Femur (tissue), 1 donor: Measurements from ENCODE around the gene SLC2A9.

Experiments
- DNase-seq: peaks from one replicate; pipeline ENCODE4 v3.0.0-alpha.2; 2017

The SLC2A9 gene

GRCh38 chr4:10020871-10021652 is at the start of gene SLC2A9:
TSS of gene SLC2A9 (minus strand) at chr4:10021497. CDS start at chr4:10021429, 68 bp downstream.
- DNase-seq = peak; percentile 52

GRCh38 chr4:10069075-10069642 is 47.9 kb upstream of the SLC2A9 start:
- no peak for DNase-seq

GRCh38 chr4:10066670-10067651 is 45.7 kb upstream of the SLC2A9 start:
- no peak for DNase-seq

GRCh38 chr4:10066206-10066605 is 44.9 kb upstream of the SLC2A9 start:
- DNase-seq = no peak

DNA sequence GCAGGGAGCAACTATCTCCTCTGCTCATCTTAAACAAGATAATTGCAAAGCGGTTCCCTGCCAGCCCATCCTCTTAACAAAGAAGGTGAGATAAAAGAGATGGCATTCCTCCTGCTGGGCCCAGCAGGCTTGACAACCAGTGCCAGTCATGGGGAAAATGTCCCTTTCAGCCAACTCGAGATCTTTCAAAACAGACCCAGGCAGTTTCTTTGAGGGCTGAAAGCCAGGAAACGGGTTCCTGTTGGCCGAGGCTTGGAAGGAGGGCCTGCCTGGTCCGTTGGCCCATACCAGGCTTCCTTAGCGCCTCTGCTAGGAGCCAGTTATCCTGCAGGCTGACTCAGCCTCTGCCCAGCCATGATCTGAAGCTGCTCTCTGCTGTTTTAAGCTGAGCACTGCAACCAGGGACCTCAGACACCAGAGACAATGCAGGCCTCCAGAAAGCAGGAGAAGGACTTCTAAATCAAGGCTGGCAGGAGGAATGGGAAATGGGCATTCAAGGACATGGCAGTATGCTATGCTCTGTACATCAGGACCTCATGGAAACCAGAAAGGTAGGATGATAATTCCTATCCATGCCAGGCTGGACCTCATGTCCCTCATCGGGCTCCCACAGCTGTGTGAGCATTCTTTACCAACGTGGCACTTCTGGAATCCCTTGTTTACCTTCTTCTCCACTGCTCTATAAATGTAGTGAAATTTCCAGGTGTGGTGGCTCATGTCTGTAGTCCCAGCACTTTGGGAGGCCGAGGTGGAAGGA is 42.4 kb upstream of the SLC2A9 start:
- DNase-seq = peak; percentile 79

DNA sequence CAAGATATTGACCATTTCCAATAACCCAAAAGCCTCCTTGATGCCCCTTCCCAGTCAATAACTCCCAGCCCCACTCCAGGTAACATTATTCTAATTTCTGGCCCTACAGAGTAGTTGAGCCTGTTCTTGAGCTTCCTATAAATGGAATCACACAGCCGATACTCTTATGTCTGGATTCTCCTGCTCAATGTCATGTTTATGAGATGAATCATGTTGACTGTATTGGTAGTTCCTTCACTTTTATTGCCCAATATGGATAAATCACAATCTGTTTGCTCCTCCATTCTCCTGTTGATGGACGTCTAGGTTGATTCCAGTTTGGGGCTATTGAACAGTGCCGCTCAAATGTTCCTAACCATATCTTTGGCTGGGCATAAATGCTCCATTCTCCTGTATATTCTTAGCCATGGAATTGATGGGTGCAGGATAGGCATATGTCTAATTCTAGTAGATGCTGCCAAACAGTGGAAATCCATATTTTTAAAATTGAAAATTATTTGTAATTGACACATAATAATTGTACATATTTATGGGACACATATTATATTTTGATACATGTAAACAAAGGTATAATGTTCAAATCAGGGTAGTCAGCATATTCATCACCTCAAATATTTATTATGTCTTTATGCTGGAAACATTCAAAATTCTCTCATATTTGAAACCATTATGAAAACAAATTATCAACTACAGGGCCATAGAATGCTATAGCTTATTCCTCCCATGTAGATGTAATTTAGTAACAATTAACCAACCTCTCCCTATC is 40.5 kb upstream of the SLC2A9 start:
- no peak for DNase-seq

- DNase-seq = no peak
These were observed 37.1 kb upstream of the SLC2A9 start for GRCh38 chr4:10058371-10058770.

DNA sequence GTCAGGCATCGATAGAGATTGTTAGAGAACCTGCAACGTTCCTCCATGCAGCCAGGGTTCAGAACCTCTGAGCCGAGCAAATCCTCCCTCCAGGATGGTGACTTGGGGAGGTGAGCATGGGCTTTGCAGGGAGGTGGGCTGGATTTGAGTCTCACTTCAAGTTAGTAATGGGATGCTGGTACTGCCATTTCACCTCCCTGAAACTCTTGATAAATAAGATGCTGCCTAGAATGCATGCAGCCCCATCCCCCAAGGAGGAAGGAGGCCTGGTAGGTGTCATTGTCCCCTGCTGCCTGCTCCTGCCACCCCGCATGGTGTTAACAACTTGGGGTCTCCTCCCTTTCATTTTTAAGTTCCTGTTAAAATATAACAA is 35.7 kb upstream of the SLC2A9 start:
- DNase-seq = no peak

DNA sequence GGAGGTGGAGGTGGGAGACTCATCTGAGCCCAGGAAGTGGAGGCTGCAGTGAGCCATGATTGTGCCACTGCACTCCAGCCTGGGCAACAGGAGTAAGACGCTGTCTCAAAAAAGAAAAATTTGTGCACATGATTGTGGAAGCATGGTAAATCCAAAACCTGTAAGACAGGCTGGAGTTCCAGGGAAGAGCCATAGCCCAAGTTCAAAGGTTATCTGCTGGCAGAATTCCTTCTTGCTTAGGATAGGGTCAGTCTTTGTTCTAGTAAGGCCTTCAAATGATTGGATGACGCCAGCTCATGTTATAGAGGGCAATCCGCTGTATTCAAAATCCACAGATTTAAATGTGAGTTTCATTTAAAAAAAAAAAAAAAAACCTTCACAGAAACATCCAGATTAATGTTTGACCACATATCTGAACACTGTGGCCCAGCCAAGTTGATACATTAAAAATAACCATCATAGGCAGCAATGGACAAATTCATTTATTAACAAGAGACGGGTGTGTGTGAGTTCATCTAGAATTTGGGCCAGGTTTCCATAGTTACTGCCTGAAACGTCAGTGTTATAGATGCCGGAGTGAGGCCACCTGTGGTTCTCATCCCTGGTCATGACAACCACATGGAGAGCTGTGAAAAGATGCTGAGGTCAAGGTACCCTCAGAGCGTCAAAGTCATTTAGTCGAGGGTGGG is 35.2 kb upstream of the SLC2A9 start:
- no peak for DNase-seq

DNA sequence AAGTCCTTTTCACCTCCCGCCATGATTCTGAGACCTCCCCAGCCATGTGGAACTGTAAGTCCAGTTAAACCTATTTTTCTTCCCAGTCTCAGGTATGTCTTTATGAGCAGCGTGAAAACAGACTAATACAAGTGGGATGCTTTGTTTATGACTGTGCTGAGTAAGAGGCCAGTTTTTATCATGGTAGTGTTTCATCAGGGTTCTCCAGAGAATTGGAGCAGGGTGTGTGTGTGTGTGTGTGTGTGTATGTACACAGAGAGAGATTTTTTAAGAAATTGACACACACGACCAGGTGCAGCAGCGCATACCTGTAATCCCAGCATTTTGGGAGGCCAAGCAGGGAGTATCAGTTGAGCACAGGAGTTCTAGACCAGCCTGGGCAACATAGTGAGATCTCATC is 34.6 kb upstream of the SLC2A9 start:
- DNase-seq = no peak

GRCh38 chr4:10054571-10055041 is 33.3 kb upstream of the SLC2A9 start:
- DNase-seq = no peak

- no peak for DNase-seq
These were observed 32.5 kb upstream of the SLC2A9 start for GRCh38 chr4:10053635-10054453.

DNA sequence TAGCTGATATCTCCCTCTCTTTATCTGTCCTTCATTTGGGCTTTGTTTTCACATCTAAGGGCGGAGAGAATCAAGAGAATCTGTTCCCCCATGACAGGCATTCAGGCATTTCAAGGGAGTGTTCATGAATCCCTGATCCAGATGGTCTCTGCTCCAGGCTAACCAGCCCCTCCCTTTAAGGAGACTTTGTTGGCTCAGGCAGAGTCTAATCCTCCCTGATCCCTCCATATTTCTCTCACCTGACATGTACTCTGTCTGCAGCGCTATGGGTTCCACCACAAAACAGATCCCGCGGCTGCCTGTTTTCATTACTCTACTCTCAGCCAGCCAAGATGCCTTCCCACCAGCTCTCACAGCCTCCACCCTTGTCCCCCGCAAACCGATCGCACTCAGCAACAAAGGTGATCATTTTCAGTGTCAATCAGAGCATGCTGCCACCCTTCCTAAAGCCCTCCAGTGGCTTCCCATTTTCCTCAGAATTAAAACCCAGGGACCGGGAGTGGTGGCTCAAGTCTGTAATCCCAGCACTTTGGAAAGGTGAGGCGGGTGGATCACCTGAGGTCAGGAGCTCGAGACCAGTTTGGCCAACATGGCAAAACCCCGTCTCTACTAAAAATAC is 30.3 kb upstream of the SLC2A9 start:
- DNase-seq = no peak

DNA sequence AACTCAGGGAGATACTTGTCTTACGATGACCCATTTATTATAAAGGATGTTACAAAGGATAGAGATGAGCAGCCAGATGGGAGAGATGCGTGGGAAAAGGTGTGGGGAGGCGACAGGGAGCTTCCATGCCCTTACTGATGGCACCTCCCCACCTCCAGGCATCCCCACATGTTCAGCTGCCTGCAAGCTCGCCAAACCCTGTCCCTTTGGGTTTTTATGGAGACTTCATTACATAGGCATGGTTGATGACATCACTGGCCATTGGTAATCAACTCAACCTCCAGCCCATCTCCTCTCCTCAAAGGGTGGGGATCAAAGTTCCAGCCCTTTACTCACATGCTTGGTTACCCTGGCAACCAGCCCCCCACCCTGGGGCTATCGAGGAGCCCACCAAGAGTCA is 29.4 kb upstream of the SLC2A9 start:
- no peak for DNase-seq

GRCh38 chr4:10050261-10050661 is 29.0 kb upstream of the SLC2A9 start:
- no peak for DNase-seq

GRCh38 chr4:10048941-10049697 is 27.8 kb upstream of the SLC2A9 start:
- DNase-seq = no peak

GRCh38 chr4:10047967-10048366 is 26.7 kb upstream of the SLC2A9 start:
- no peak for DNase-seq

DNA sequence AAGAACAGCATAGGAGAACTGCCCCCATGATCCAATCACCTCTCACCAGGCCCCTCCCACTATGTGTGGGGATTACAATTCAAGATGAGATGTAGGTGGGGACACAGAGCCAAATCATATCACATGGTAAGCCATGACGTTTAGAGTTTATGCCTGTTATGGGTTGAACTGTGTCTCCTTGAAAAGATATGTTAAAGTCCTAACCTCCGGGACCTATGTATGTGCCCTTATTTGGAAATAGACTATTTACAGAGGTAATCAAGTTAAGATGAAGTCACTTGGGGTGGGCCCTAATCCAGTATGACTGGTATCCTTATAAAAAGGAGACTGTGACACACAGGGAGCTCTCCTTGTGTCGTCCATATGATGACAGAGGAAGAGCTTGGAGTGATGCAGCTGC is 25.2 kb upstream of the SLC2A9 start:
- no peak for DNase-seq

DNA sequence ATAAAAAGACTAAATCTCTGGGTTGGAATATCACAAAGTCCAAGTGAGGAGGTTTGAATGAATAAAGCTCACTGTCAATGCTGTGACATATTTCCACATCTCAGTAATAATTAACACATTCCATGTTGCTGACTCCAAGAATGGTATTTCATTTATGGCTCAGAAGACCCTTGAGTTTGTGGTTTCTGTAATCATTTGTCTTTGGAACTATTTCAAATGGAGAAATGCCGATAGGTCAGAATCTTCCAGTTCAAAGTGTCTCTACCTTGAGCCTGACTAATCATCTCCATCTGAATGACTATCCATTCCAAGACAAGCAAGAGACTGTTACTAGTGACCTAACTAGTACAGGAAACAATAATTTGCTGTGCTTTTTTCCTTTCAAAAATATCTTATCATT is 24.2 kb upstream of the SLC2A9 start:
- DNase-seq = no peak
